Esophagus (tissue), 2 donors: Measurements from ENCODE around the gene ACP1. TPM values are rescaled to one million over a fixed set of nuclear protein-coding genes. Genes with fewer than 3 reads are reported as not detected.
A peak's percentile ranks its signal among the peaks of the same experiment; 100 is the strongest.

Experiments
- H3K27ac ChIP-seq, 2 donors: one replicate each; pipeline ENCODE4 v1.5.1; 2013; ENCODE audit warnings: low read depth in 2 of 2, mild to moderate bottlenecking in 2 of 2, inconsistent platforms in 1 of 2, low read length in 1 of 2, moderate library complexity in 1 of 2
- H3K27me3 ChIP-seq, 2 donors: one replicate each; pipeline ENCODE4 v1.6.1; 2013; ENCODE audit warnings: low read length in 2 of 2, control low read depth in 1 of 2, mild to moderate bottlenecking in 1 of 2; ENCODE audit not compliant: insufficient read depth in 2 of 2, control insufficient read depth in 1 of 2
- H3K36me3 ChIP-seq, 2 donors: one replicate each; pipeline ENCODE4 v1.6.1; 2013; ENCODE audit warnings: low read length in 1 of 2; ENCODE audit not compliant: control insufficient read depth in 2 of 2, insufficient read depth in 2 of 2
- H3K4me1 ChIP-seq, 2 donors: one replicate each; pipeline ENCODE4 v1.6.1; 2013; ENCODE audit warnings: low read length in 1 of 2; ENCODE audit not compliant: control insufficient read depth in 2 of 2, insufficient read depth in 2 of 2
- H3K4me3 ChIP-seq, 2 donors: one replicate each; pipeline ENCODE4 v1.5.1; 2013; ENCODE audit warnings: low read length in 2 of 2, mild to moderate bottlenecking in 2 of 2, low read depth in 1 of 2, moderate library complexity in 1 of 2
- H3K9me3 ChIP-seq, 2 donors: one replicate each; pipeline ENCODE4 v1.6.1; 2013; ENCODE audit warnings: mild to moderate bottlenecking in 2 of 2, low read depth in 1 of 2, low read length in 1 of 2, moderate library complexity in 1 of 2; ENCODE audit not compliant: control insufficient read depth in 2 of 2, insufficient read depth in 1 of 2
- WGBS, 2 donors: extraction: QIAGEN DNeasy Blood & Tissue Kit; methylation state at CpG; one replicate each; pipeline ENCODE4 v1.1.7; 2013; 5-methylcytosine and 5-hydroxymethylcytosine counted together
- polyA plus RNA-seq, 2 donors: library from polyadenylated mRNA; stranded (reverse); fragments of 200-250 nt; gene quantifications; one replicate each; pipeline ENCODE4 v1.2.3, GENCODE V29; 2013
- donor health status: healthy with polysubstance abuse.
- donor health status: Bipolar disorder and iron deficiency.

ACP1 gene
- polyA plus RNA-seq, 2 donors, result 49.7 to 59.2 TPM

DNA sequence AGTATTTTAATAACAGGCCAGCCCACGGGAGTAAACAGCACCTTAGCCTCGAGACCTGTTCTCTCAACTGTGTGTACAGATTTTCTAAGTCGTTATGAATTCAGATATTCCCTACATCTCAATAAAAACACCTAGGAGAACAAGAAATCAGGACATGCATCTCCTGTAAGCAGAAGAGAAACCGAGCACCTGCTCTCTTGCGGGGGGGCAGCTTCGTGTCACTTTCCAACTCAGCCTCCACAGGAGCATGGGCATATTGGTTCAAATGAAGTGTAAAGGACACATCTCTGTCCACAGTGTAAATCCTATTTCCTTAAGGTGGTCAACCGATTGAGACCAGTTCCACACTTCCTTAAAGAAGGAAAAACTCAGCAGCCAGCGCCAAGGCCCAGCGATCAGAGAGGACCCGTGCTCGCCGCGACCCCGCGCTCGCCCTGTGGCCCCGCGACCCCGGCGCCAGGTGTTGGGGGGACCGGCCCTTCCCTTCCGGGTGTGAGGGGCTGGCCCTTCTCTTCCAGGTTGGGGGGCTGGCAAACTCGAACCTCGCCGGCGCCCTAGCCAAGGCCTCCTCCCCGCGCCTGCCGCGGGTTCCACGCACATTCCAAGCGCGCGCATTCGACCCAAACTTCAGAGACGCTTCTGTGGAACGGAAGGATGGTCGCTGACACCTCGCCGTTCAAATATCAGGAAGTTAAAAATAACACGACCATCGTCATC is 1.6 kb upstream of the ACP1 start:
- H3K9me3 ChIP-seq, result no peaks in the 10 kb centered on the region
- WGBS, 2 donors, result 28 to 29% methylated on average over 42 of the region's 42 CpGs
- H3K4me1 ChIP-seq, result no peaks in the 10 kb centered on the region
- H3K36me3 ChIP-seq, result no peaks in the 10 kb centered on the region
- H3K27ac ChIP-seq, result peak overlapping the region; percentile 82 to 91
- peak overlapping the region; percentile 94 to 97 for H3K4me3 ChIP-seq
- no peaks in the 10 kb centered on the region for H3K27me3 ChIP-seq

DNA sequence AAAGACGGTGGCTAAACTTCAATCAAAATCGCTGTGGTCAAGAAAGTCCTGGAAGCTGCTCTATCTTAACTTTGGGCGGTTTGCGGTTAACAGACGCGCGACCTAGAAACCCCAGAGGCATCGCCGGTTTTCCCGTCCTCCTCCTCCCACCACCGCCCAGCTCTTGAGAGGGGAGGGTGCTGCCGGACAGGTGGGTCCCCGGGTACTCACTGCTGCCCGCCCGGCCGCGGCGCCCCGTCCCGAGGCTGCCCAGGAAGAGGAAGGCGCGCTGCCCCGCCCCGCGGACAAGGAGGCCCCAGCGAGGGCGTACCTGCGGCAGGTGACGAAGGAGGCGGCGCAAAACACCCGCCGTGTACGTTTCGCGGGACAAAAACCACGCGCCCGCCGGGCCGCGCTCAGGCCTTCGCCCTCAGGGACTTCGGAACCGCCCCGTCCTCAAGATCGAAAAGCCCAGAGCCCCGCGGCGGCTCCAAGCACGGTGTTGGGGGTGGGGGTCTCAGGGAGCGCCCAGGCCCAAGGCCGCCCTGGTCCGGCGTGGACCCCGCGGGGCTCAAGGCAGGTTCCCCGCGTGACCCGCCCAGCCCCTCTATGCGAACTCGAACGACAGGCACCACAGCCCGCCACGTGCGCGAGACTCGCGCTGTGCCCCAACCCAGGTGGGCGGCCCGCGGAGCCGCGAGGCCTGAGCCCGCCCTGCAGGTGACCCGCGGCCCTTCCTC is 814 bp upstream of the ACP1 start, which contains the start of gene SH3YL1:
Gene SH3YL1 (minus strand): TSS at position 259 of the 719 bp plus-strand sequence. CDS start 48 bp downstream, at position 211.
- Histone ChIP-seq H3K4me1 (no peaks in the 10 kb centered on the region), H3K9me3 (no peaks in the 10 kb centered on the region), H3K4me3 (peak within 1 kb of the TSS; percentile 94 to 97), H3K27me3 (no peaks in the 10 kb centered on the region), H3K27ac (peak within 1 kb of the TSS; percentile 93 to 96), H3K36me3 (no peaks in the 10 kb centered on the region)
- 0 to 1% methylated on average over 51 to 77 of the region's 77 CpGs for WGBS, 2 donors

DNA sequence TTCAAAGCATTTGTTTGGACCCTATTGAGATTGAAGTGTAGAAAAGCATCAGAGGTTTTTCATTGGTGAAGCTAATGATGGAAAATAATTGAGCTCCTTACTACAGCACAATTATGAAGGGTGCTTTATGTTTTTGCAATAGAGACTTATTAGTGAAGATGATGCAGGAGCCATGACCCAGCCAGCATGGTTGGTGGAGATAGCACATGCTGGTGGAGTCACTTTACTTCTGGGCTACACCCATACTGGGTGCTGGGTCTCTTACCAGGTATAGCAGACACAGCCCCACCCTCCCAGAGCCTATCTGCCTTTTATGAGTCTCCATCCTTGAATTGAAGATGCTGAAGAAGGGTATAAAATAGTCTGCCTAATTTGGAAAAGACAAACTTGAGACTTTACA is 3.6 kb downstream of the ACP1 start:
- Histone ChIP-seq H3K27me3 (no peaks in the 10 kb centered on the region), H3K4me1 (no peaks in the 10 kb centered on the region), H3K4me3 (no peak overlapping the region), H3K27ac (no peak overlapping the region), H3K36me3 (peaks cover 0 to 8% of the 10 kb centered on the region in 2 donors), H3K9me3 (no peaks in the 10 kb centered on the region)

DNA sequence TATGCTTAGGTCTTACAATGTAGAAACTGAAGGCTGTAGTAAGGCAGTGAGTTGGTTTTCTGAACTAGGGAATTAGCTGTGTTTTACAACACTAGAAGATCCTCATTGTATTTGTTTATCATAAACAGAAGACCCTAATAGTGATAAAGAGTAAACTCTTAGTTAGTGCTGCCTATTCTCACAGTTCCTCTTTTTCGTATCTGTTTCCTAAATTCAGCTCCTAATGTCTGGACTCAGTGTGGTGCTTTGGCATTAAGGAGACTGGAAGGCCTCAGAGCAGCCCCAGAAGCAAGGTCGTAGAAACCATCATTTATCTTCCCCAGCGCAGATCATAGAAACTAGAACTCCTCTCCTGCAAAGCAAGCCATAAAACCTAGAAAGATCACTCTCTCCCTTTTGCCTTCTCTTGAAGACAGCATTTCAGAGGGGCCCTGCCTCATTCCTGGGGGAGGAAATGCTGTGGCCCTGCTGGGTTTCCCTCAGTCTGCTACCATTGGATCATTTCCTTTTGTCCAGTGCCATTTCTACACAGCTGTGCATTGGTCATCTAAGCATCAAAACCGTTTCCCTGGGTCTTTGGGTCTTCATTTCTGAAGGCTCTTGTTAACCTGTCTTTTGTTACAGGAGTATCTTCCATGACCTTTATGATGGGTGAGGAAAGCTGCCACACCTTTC is 4.7 kb downstream of the ACP1 start:
- H3K27me3 ChIP-seq, result no peaks in the 10 kb centered on the region
- H3K4me1 ChIP-seq, result no peaks in the 10 kb centered on the region
- 66 to 70% methylated on average over 4 of the region's 4 CpGs for WGBS, 2 donors
- no peak overlapping the region for H3K27ac ChIP-seq
- peaks cover 0 to 9% of the 10 kb centered on the region in 2 donors for H3K36me3 ChIP-seq
- no peak overlapping the region for H3K4me3 ChIP-seq
- no peaks in the 10 kb centered on the region for H3K9me3 ChIP-seq

DNA sequence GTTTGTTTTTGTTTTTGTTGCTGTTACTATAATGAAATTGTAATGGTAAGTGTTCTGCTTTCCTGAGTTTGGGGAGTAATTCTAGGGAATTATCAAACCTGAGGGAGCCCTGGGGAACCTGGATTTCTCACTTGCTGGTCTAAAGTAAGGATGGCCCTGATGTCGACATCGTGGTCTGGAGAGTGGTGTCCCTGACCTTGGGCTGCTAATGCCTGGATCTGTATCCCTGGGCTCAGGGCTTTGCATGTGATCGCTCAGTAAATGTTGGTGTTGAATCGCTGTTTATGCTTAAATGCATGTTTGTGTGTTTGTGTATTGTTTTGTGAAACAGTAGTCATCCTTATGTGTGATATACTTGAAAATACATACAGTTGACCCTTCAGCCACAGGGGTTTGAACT is 6.1 kb downstream of the ACP1 start:
- no peak overlapping the region for H3K4me3 ChIP-seq
- H3K27me3 ChIP-seq, result no peaks in the 10 kb centered on the region
- peaks cover 0 to 9% of the 10 kb centered on the region in 2 donors for H3K36me3 ChIP-seq
- no peaks in the 10 kb centered on the region for H3K4me1 ChIP-seq
- no peak overlapping the region for H3K27ac ChIP-seq
- 95 to 98% methylated on average over 4 of the region's 4 CpGs for WGBS, 2 donors
- H3K9me3 ChIP-seq, result no peaks in the 10 kb centered on the region

DNA sequence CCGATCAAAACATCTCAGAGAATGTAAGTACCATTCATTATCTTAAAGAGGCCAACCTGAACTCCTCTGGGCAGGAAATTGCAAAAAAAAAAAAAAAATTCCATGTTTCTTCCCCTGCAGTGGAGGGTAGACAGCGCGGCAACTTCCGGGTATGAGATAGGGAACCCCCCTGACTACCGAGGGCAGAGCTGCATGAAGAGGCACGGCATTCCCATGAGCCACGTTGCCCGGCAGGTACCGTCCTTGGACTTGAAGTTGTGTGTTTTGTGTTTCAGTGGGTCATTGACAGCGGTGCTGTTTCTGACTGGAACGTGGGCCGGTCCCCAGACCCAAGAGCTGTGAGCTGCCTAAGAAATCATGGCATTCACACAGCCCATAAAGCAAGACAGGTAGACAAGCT is 7.2 kb downstream of the ACP1 start:
- Histone ChIP-seq H3K4me3 (no peak overlapping the region), H3K9me3 (no peaks in the 10 kb centered on the region), H3K4me1 (no peaks in the 10 kb centered on the region), H3K27me3 (no peaks in the 10 kb centered on the region), H3K36me3 (peaks cover 0 to 13% of the 10 kb centered on the region in 2 donors), H3K27ac (no peak overlapping the region)
- WGBS, 2 donors, result 94 to 95% methylated on average over 12 of the region's 12 CpGs

DNA sequence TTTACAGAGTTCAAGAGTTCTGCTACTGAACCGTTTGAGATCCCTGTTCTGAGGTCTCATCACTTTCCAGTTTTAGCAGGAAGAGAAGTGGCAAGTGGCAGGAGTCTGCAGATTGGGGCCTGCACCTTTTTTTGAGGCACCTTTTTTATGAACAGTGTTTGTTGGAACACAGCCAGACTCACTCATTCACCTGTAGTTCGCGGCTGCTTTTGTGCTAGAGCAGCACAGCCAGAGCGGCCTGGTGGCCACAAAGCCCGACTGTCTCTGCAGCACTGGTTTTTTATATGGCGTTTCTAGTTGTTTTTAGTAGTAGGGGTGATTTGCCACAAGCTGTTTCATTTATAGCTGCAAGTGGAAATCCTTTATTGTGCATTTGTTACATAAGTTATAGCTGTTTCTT is 8.6 kb downstream of the ACP1 start:
- no peak overlapping the region for H3K4me3 ChIP-seq
- H3K9me3 ChIP-seq, result no peaks in the 10 kb centered on the region
- H3K4me1 ChIP-seq, result no peaks in the 10 kb centered on the region
- H3K27me3 ChIP-seq, result no peaks in the 10 kb centered on the region
- WGBS, 2 donors, result 38 to 46% methylated on average over 6 of the region's 6 CpGs
- H3K27ac ChIP-seq, result no peak overlapping the region
- peaks cover 4 to 21% of the 10 kb centered on the region in 2 donors for H3K36me3 ChIP-seq

DNA sequence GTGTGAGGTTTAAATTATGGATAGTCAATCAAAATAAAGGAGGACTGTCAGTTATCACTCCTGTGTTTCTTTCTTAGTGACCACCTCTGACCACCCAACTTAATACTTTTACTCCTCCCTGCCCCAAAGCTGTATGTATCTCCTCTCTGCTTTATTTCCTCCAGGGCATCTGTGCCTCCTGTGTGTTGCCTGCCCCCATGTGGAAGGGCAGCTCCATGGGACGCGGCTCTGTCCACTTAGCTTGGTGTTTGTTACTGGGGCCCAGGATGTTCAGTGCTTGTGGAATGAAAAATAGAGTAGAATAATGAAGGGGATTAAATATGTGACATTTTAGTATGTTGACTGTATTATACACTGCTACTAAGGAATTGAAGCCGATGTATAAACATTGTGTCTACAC is 9.8 kb downstream of the ACP1 start:
- Histone ChIP-seq H3K36me3 (peaks cover 7 to 23% of the 10 kb centered on the region in 2 donors), H3K4me1 (no peaks in the 10 kb centered on the region), H3K4me3 (no peak overlapping the region), H3K9me3 (no peaks in the 10 kb centered on the region), H3K27me3 (no peaks in the 10 kb centered on the region), H3K27ac (no peak overlapping the region)
- WGBS, 2 donors, result 98% methylated on average over 3 of the region's 3 CpGs

DNA sequence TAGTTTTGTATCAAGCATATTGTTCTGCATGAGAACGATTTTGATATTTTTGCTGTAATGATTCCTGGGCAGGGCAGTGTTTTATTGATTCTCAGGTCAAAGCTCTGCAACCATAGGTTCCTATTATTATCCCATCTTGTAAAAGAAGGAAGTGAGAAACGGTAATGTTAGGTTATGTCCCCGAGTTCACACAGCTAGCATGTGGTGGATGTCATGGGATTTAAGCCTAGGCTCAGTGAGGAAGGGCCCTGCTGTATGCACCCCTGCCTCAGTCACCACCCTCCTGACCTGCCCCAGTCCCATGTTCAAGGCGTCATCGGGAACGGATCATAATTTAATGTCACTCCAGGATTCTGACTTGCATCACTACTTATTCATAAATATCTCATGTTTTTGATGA is 10.7 kb downstream of the ACP1 start:
- 76 to 88% methylated on average over 6 of the region's 6 CpGs for WGBS, 2 donors
- Histone ChIP-seq H3K27me3 (no peaks in the 10 kb centered on the region), H3K9me3 (no peaks in the 10 kb centered on the region), H3K27ac (no peak overlapping the region), H3K4me3 (no peak overlapping the region), H3K36me3 (peaks cover 7 to 23% of the 10 kb centered on the region in 2 donors), H3K4me1 (no peaks in the 10 kb centered on the region)
